Measurements from ENCODE around the gene MAPKAPK2. TPM values are rescaled to one million over a fixed set of nuclear protein-coding genes. Genes with fewer than 3 reads are reported as not detected.
A peak's percentile ranks its signal among the peaks of the same experiment; 100 is the strongest.

Gene MAPKAPK2
- total and polyA plus RNA-seq, 2 of the 13 experiments (the other 11 are each of a cell fraction or from before 2014, with no cell fraction given), result 16.6 to 34.0 TPM

GRCh38 chr1:206656936-206657335 lies 27.8 kb upstream of the MAPKAPK2 start:
- H3K9ac ChIP-seq (ENCODE audit: insufficient read depth, low read depth, low read length), result no peak overlapping the region
- peaks cover 0 to 13% of the 10 kb centered on the region in 2 experiments; a peak in 4 of 5 replicates for H3K27me3 ChIP-seq (ENCODE audit: control insufficient read depth in 1 of 2, insufficient read depth in 2 of 2, low read length in 2 of 2)
- no peak for DNase-seq (ENCODE audit: low spot score)
- no peak for ATAC-seq
- WGBS (ENCODE audit: low lambda C conversion rate), result 56% methylated on average over 2 of the region's 3 CpGs
- in situ Hi-C loops (cut with HindIII; ENCODE audit: extremely low pct_ligation_motif_present, low pct_unique_long_range_greater_than_20kb), result no loop called here
- BruUV-seq (replicated peaks), result no TSS peak
- H2AFZ ChIP-seq (ENCODE audit: low read length), result no peak overlapping the region
- H3K4me3 ChIP-seq (replicated peaks in 1 of 3; ENCODE audit: insufficient read depth in 1 of 3, low read depth in 2 of 3, low read length in 3 of 3), result no peak overlapping the region
- intact Hi-C loops (cut with micrococcal nuclease; ENCODE audit: unreplicated experiment), result no loop called here
- no peaks in the 10 kb centered on the region for H3K9me3 ChIP-seq (ENCODE audit: low read length)
- H3K27ac ChIP-seq (ENCODE audit: extremely low read length, insufficient read depth, low read length), result no peak overlapping the region
- no peaks in the 10 kb centered on the region for H4K20me1 ChIP-seq (ENCODE audit: insufficient read depth, low read length)
- no peak overlapping the region for H3K4me2 ChIP-seq (ENCODE audit: low read depth, low read length)
- no peak for FAIRE-seq
- peaks cover 22% of the 10 kb centered on the region for H3K4me1 ChIP-seq (ENCODE audit: insufficient read depth, low read length)
- CTCF ChIA-PET (ENCODE audit: low intra/inter-chr PET ratio, low total read pairs), result no interaction called here
- H3K79me2 ChIP-seq (ENCODE audit: insufficient read depth, low read length), result no peaks in the 10 kb centered on the region
- no peaks in the 10 kb centered on the region for H3K36me3 ChIP-seq (replicated peaks in 1 of 2; ENCODE audit: control insufficient read depth in 1 of 2, insufficient read depth in 2 of 2, low read length in 2 of 2)
- POLR2A ChIA-PET, result no interaction called here
- TF ChIP-seq ZNF329 (CRISPR knock-in tag; IDR thresholded peaks at IDR 0.05; ENCODE audit: low read depth), result no peak
- no peak for TF ChIP-seq ZNF605 (CRISPR knock-in tag; IDR thresholded peaks at IDR 0.05)
- TF ChIP-seq, protein P1, sequence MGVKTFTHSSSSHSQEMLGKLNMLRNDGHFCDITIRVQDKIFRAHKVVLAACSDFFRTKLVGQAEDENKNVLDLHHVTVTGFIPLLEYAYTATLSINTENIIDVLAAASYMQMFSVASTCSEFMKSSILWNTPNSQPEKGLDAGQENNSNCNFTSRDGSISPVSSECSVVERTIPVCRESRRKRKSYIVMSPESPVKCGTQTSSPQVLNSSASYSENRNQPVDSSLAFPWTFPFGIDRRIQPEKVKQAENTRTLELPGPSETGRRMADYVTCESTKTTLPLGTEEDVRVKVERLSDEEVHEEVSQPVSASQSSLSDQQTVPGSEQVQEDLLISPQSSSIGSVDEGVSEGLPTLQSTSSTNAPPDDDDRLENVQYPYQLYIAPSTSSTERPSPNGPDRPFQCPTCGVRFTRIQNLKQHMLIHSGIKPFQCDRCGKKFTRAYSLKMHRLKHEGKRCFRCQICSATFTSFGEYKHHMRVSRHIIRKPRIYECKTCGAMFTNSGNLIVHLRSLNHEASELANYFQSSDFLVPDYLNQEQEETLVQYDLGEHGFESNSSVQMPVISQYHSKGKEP (CRISPR knock-in tag; IDR thresholded peaks at IDR 0.05), result no peak
- peak; percentile 93; the same call in 1 of the 2 replicates for TF ChIP-seq ZFP90 (CRISPR knock-in tag; IDR thresholded peaks at IDR 0.05; ENCODE audit: borderline replicate concordance)
- TF ChIP-seq RARA (CRISPR knock-in tag; IDR thresholded peaks at IDR 0.05), result peak; percentile 37
- peak; percentile 75 for TF ChIP-seq BCL6 (CRISPR knock-in tag; IDR thresholded peaks at IDR 0.05)
- no peak for TF ChIP-seq RFX5 (IDR thresholded peaks at IDR 0.05; ENCODE audit: low read depth, low read length)
- TF ChIP-seq ZNF792 (CRISPR knock-in tag; IDR thresholded peaks at IDR 0.05), result no peak
- 0 out of 2 replicates have a peak, but pooled peaks have one; percentile 12 for TF ChIP-seq NR2F6 (IDR thresholded peaks at IDR 0.05)
- TF ChIP-seq NR2F6 (CRISPR knock-in tag; IDR thresholded peaks at IDR 0.05), result no peak; the same call in 1 of the 2 replicates
- TF ChIP-seq ZNF746 (CRISPR knock-in tag; IDR thresholded peaks at IDR 0.05), result no peak
- TF ChIP-seq, protein P2, sequence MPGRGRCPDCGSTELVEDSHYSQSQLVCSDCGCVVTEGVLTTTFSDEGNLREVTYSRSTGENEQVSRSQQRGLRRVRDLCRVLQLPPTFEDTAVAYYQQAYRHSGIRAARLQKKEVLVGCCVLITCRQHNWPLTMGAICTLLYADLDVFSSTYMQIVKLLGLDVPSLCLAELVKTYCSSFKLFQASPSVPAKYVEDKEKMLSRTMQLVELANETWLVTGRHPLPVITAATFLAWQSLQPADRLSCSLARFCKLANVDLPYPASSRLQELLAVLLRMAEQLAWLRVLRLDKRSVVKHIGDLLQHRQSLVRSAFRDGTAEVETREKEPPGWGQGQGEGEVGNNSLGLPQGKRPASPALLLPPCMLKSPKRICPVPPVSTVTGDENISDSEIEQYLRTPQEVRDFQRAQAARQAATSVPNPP (CRISPR knock-in tag; IDR thresholded peaks at IDR 0.05), result no peak
- no peak for TF ChIP-seq EHMT2 (IDR thresholded peaks at IDR 0.05; ENCODE audit: borderline replicate concordance, low read depth, low read length)
- no peak for TF ChIP-seq ZNF615 (CRISPR knock-in tag; IDR thresholded peaks at IDR 0.05; ENCODE audit: borderline replicate concordance)
- TF ChIP-seq, protein P3, sequence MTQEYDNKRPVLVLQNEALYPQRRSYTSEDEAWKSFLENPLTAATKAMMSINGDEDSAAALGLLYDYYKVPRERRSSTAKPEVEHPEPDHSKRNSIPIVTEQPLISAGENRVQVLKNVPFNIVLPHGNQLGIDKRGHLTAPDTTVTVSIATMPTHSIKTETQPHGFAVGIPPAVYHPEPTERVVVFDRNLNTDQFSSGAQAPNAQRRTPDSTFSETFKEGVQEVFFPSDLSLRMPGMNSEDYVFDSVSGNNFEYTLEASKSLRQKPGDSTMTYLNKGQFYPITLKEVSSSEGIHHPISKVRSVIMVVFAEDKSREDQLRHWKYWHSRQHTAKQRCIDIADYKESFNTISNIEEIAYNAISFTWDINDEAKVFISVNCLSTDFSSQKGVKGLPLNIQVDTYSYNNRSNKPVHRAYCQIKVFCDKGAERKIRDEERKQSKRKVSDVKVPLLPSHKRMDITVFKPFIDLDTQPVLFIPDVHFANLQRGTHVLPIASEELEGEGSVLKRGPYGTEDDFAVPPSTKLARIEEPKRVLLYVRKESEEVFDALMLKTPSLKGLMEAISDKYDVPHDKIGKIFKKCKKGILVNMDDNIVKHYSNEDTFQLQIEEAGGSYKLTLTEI (CRISPR knock-in tag; conservative IDR thresholded peaks at IDR 0.05), result no peak
- TF ChIP-seq ZNF251 (CRISPR knock-in tag; IDR thresholded peaks at IDR 0.05), result no peak
- no peak for TF ChIP-seq ATF1 (CRISPR knock-in tag; IDR thresholded peaks at IDR 0.05)
- TF ChIP-seq KDM5B (CRISPR knock-in tag; IDR thresholded peaks at IDR 0.05; ENCODE audit: borderline replicate concordance), result no peak
- TF ChIP-seq GABPA (IDR thresholded peaks at IDR 0.05; ENCODE audit: low read depth, low read length), result no peak
- TF ChIP-seq GABPA (CRISPR knock-in tag; IDR thresholded peaks at IDR 0.05; ENCODE audit: low read depth), result no peak
- TF ChIP-seq HMGA1 (CRISPR knock-in tag; conservative IDR thresholded peaks at IDR 0.05), result no peak
- no peak for TF ChIP-seq AHR (CRISPR knock-in tag; IDR thresholded peaks at IDR 0.05)
- TF ChIP-seq MTA1 (CRISPR knock-in tag; IDR thresholded peaks at IDR 0.05; ENCODE audit: borderline replicate concordance), result no peak
- TF ChIP-seq POLR2AphosphoS2 (IDR thresholded peaks at IDR 0.05; ENCODE audit: low read depth, low read length), result no peak
- TF ChIP-seq SMAD1 (CRISPR knock-in tag; IDR thresholded peaks at IDR 0.05; ENCODE audit: borderline replicate concordance, low read depth), result no peak
